GM12878 (cell line): ENCODE measurements around the gene UQCRQ. TPM values are rescaled to one million over a fixed set of nuclear protein-coding genes. Genes with fewer than 3 reads are reported as not detected.

Experiments used
- ATAC-seq: fragments of 200-7000 bp; cut with Tn5 transposase; 3 replicates; pipeline ENCODE4 v1.9.1; 2020; ENCODE audit warnings: mild to moderate bottlenecking, moderate library complexity
- BruUV-seq: library from RNA; stranded (reverse); fragments of 400-500 nt; replicated peaks from 2 replicates; lab custom pipeline; 2021; lab: Mats Ljungman, UMichigan
- CTCF ChIA-PET: fragments of 300-600 bp; sonication (Branson Sonifier 250); formaldehyde crosslinking; extraction: SDS; loops from one replicate; lab custom pipeline; 2021; ENCODE audit warnings: inconsistent platforms; lab: Yijun Ruan, JAX
- POLR2A ChIA-PET: fragments of 350-600 bp; formaldehyde crosslinking; extraction: SDS; loops from one replicate; lab custom pipeline; 2021; ENCODE audit warnings: inconsistent platforms; lab: Charles Lee
- RAD21 ChIA-PET: fragments of 300-600 bp; sonication (Branson Sonifier 250); formaldehyde crosslinking; loops from one replicate; lab custom pipeline; 2023; ENCODE audit warnings: antibody characterized with exemption; ENCODE audit not compliant: unreplicated experiment; lab: Charles Lee
- SMC1A ChIA-PET: fragments of 300-600 bp; sonication (Branson Sonifier 250); formaldehyde crosslinking; loops from one replicate; lab custom pipeline; 2023; ENCODE audit not compliant: unreplicated experiment, uncharacterized antibody; lab: Charles Lee
- DNase-seq: peaks from one replicate; pipeline ENCODE4 v3.0.0-alpha.2; 2011; ENCODE audit warnings: low read depth, low spot score
- FAIRE-seq: peaks from 3 replicates; lab custom pipeline; 2011; peaks lifted over from hg19 to GRCh38; lab: Jason Lieb, UNC
- H2AFZ ChIP-seq: 2 replicates; pipeline ENCODE4 v1.6.0; 2011; ENCODE audit warnings: low read depth, low read length, control low read depth; ENCODE audit not compliant: control insufficient read depth
- H3K27ac ChIP-seq: 2 replicates; pipeline ENCODE4 v1.5.1; 2011; ENCODE audit warnings: control low read depth; ENCODE audit not compliant: control insufficient read depth, insufficient read depth
- H3K27me3 ChIP-seq, 2 experiments: replicated peaks in 1 of 2; 2 replicates each; pipeline versions ENCODE4 v1.6.0 to v1.6.1; 2011; ENCODE audit warnings: low read length in 1 of 2; ENCODE audit not compliant: control insufficient read depth in 2 of 2, insufficient read depth in 2 of 2
- H3K36me3 ChIP-seq, 2 experiments: 2 replicates each; pipeline ENCODE4 v1.5.1; 2011; ENCODE audit warnings: low read length in 1 of 2; ENCODE audit not compliant: control insufficient read depth in 2 of 2, insufficient read depth in 2 of 2
- H3K4me1 ChIP-seq: 2 replicates; pipeline ENCODE4 v1.6.1; 2011; ENCODE audit warnings: mild to moderate bottlenecking, low read length, moderate library complexity, mixed read lengths; ENCODE audit not compliant: control insufficient read depth, insufficient read depth
- H3K4me2 ChIP-seq: 2 replicates; pipeline ENCODE4 v1.6.0; 2011; ENCODE audit warnings: control low read depth; ENCODE audit not compliant: control insufficient read depth, insufficient read depth
- H3K4me3 ChIP-seq: fragments of 200-600 bp; sonication (generic); 2 replicates; pipeline ENCODE4 v1.5.1; 2016
- H3K79me2 ChIP-seq: 2 replicates; pipeline ENCODE4 v1.6.0; 2011; ENCODE audit warnings: low read length; ENCODE audit not compliant: control insufficient read depth, insufficient read depth
- H3K9ac ChIP-seq: 2 replicates; pipeline ENCODE4 v1.8.0; 2011; ENCODE audit warnings: low read length, control low read depth, mixed read lengths; ENCODE audit not compliant: control insufficient read depth, insufficient read depth
- H3K9me3 ChIP-seq: replicated peaks from 3 replicates; pipeline ENCODE4 v1.5.1; 2011; ENCODE audit warnings: mild to moderate bottlenecking, low read length; ENCODE audit not compliant: control insufficient read depth, insufficient read depth
- H4K20me1 ChIP-seq: 2 replicates; pipeline ENCODE4 v1.6.0; 2011; ENCODE audit not compliant: control insufficient read depth, insufficient read depth
- CBFB ChIP-seq: IDR thresholded peaks from 2 replicates; pipeline ENCODE4 v1.6.1; 2016; ENCODE audit warnings: antibody characterized with exemption, low read depth
- HCFC1 ChIP-seq: fragments of 150-350 bp; IDR thresholded peaks from 2 replicates; pipeline ENCODE4 v1.6.1; 2014; ENCODE audit warnings: low read length
- HDGF ChIP-seq: fragments of 450-650 bp; IDR thresholded peaks from 2 replicates; pipeline ENCODE4 v1.6.1; 2016; ENCODE audit warnings: antibody characterized with exemption
- NFXL1 ChIP-seq: fragments of 450-650 bp; IDR thresholded peaks from 2 replicates; pipeline ENCODE4 v1.6.1; 2017; ENCODE audit warnings: antibody characterized with exemption, mild to moderate bottlenecking, borderline replicate concordance
- POLR2AphosphoS2 ChIP-seq: IDR thresholded peaks from 2 replicates; pipeline ENCODE4 v1.6.1; 2011; ENCODE audit warnings: low read depth, mild to moderate bottlenecking, low read length, improper control_type of control experiment, moderate library complexity
- SP1 ChIP-seq: IDR thresholded peaks from one replicate; pipeline ENCODE4 v1.6.1; 2011; ENCODE audit warnings: low read depth, low read length
- TARDBP ChIP-seq: IDR thresholded peaks from 2 replicates; pipeline ENCODE4 v1.6.1; 2016; ENCODE audit warnings: borderline replicate concordance
- TCF12 ChIP-seq: IDR thresholded peaks from 2 replicates; pipeline ENCODE4 v1.6.1; 2011; ENCODE audit warnings: low read depth, mild to moderate bottlenecking, low read length
- YBX1 ChIP-seq: fragments of 450-650 bp; IDR thresholded peaks from 2 replicates; pipeline ENCODE4 v1.6.1; 2016; ENCODE audit warnings: antibody characterized with exemption
- WGBS: methylation state at CpG from one replicate; pipeline ENCODE4 v1.1.6; 2016; ENCODE audit warnings: low lambda C conversion rate; ENCODE audit not compliant: insufficient replicate concordance, insufficient coverage; ENCODE audit errors: missing lambda C conversion rate; 5-methylcytosine and 5-hydroxymethylcytosine counted together
- in situ Hi-C: fragments of 300-500 bp; cut with MboI; formaldehyde crosslinking; loops from 9 replicates; pipeline ENCODE4 v1.14.3; 2018; ENCODE audit warnings: mixed read lengths
- intact Hi-C: fragments of 100-400 bp; cut with micrococcal nuclease; formaldehyde crosslinking; loops from one replicate; pipeline ENCODE4 v1.14.2; 2022; ENCODE audit not compliant: unreplicated experiment
- polyA plus RNA-seq, 11 experiments: library from polyadenylated mRNA; depleted of rRNA in 4 of 11; unstranded in 6 of 11; stranded (reverse) in 5 of 11; fragments of >200 nt; fragmentation: Nextera tagmentation in 4 of 11; fragmentation: Illumina TruSeq in 1 of 11; extraction: Ambion mirVana in 4 of 11; extraction: Trizol in 1 of 11; gene quantifications; 1 replicate in 1 of 11; 2 replicates in 10 of 11; pipeline versions ENCODE4 v1.2.1 to v1.2.3, GENCODE V29; 2011 to 2016; ENCODE audit warnings: inconsistent platforms in 2 of 11, missing spikeins in 2 of 11, low read depth in 1 of 11
- total RNA-seq, 4 experiments: library from RNA; depleted of rRNA in 3 of 4; stranded (reverse); fragments of >200 nt in 3 of 4; fragmentation: Illumina TruSeq in 1 of 4; extraction: Trizol in 1 of 4; gene quantifications; 2 replicates each; pipeline versions ENCODE4 v1.2.1 to v1.2.3, GENCODE V29; 2013 to 2021
- TF ChIP-seq, protein P1 (sequence below): fragments of 450-650 bp; IDR thresholded peaks from 2 replicates; pipeline ENCODE4 v1.6.1; 2017; ENCODE audit warnings: mild to moderate bottlenecking, moderate library complexity
- TF ChIP-seq, protein P2 (sequence below): IDR thresholded peaks from 2 replicates; pipeline ENCODE4 v1.6.1; 2011; ENCODE audit warnings: borderline replicate concordance, low read depth, mild to moderate bottlenecking, moderate library complexity, mixed read lengths, low read length; ENCODE audit not compliant: insufficient read depth; ENCODE audit errors: extremely low read length
- TF ChIP-seq, protein P3 (sequence below): IDR thresholded peaks from 2 replicates; pipeline ENCODE4 v1.6.1; 2012; ENCODE audit warnings: improper control_type of control experiment, low read depth, low read length; ENCODE audit not compliant: insufficient replicate concordance

Gene UQCRQ
- total and polyA plus RNA-seq, 10 of the 15 experiments (the other 5 are each of a cell fraction or from before 2014, with no cell fraction given), result 121 to 1,579 (median 408) TPM

DNA sequence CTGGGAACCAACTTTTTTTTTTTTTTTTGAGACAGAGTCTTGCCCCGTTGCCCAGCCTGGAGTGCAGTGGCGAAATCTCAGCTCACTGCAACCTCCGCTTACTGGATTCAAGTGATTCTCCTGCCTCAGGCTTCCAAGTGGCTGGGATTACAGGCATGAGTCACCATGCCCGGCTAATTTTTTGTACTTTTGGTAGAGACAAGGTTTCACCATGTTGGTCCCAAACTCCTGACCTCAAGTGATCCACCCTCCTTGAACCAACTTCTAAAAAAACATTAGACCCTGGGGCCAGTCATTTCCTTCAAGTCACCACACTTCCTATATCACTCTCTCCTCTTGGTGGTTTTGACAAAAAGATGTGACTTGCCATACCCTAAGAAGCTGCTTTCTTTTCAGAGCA is 25.1 kb upstream of the UQCRQ start (continued):
- TF ChIP-seq, protein P1, sequence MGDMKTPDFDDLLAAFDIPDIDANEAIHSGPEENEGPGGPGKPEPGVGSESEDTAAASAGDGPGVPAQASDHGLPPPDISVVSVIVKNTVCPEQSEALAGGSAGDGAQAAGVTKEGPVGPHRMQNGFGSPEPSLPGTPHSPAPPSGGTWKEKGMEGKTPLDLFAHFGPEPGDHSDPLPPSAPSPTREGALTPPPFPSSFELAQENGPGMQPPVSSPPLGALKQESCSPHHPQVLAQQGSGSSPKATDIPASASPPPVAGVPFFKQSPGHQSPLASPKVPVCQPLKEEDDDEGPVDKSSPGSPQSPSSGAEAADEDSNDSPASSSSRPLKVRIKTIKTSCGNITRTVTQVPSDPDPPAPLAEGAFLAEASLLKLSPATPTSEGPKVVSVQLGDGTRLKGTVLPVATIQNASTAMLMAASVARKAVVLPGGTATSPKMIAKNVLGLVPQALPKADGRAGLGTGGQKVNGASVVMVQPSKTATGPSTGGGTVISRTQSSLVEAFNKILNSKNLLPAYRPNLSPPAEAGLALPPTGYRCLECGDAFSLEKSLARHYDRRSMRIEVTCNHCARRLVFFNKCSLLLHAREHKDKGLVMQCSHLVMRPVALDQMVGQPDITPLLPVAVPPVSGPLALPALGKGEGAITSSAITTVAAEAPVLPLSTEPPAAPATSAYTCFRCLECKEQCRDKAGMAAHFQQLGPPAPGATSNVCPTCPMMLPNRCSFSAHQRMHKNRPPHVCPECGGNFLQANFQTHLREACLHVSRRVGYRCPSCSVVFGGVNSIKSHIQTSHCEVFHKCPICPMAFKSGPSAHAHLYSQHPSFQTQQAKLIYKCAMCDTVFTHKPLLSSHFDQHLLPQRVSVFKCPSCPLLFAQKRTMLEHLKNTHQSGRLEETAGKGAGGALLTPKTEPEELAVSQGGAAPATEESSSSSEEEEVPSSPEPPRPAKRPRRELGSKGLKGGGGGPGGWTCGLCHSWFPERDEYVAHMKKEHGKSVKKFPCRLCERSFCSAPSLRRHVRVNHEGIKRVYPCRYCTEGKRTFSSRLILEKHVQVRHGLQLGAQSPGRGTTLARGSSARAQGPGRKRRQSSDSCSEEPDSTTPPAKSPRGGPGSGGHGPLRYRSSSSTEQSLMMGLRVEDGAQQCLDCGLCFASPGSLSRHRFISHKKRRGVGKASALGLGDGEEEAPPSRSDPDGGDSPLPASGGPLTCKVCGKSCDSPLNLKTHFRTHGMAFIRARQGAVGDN, result no peak
- TF ChIP-seq, protein P2, sequence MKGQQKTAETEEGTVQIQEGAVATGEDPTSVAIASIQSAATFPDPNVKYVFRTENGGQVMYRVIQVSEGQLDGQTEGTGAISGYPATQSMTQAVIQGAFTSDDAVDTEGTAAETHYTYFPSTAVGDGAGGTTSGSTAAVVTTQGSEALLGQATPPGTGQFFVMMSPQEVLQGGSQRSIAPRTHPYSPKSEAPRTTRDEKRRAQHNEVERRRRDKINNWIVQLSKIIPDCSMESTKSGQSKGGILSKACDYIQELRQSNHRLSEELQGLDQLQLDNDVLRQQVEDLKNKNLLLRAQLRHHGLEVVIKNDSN, result no peak

DNA sequence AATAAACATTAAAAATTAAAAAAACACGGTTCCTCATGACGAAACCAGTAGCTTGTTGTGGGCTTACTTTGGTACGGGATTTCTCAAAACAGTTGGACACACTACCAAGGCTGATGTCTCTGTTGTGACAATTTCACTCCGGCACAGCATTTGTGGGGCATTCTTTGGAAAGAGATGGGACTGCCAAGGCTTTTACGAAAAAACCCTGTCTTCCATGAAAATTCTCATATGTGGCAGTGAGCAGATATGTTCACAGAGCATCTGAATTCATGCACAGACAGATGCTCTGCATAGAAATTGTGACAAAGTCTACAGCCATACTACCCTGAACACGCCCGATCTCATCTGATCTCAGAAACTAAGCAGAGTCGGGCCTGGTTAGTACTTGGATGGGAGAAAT is 18.2 kb upstream of the UQCRQ start:
- Histone ChIP-seq H3K4me3 (no peak overlapping the region), H3K27ac (no peak overlapping the region), H3K4me1 (no peaks in the 10 kb centered on the region), H3K9me3 (no peaks in the 10 kb centered on the region), H3K36me3 (no peaks in the 10 kb centered on the region), H3K9ac (no peak overlapping the region), H3K79me2 (no peaks in the 10 kb centered on the region), H4K20me1 (no peaks in the 10 kb centered on the region), H3K4me2 (no peak overlapping the region), H2AFZ (no peak overlapping the region), H3K27me3 (no peaks in the 10 kb centered on the region)
- DNase-seq (no peak), FAIRE-seq (no peak), ATAC-seq (no peak)
- BruUV-seq, result no TSS peak
- intact Hi-C loops (no loop called here), in situ Hi-C loops (no loop called here)
- ChIA-PET POLR2A (no interaction called here), CTCF (interaction anchor here (0.6 to 1.3 kb wide), 5 partner anchors 10 to 28 kb away, joined by 3 to 4 read pairs (median 3); no protein-coding TSS in a partner anchor), SMC1A (interaction anchor here (0.8 to 1.9 kb wide), 4 partner anchors 10 to 18 kb away, joined by 3 to 5 read pairs (median 4); partner anchors contain the start of genes GDF9 and UQCRQ), RAD21 (interaction anchor here (0.6 kb wide), 1 partner anchor 407 kb away, joined by 3 read pairs; no protein-coding TSS in a partner anchor)
- WGBS, result 80% methylated on average over 8 of the region's 8 CpGs
- no peak for TF ChIP-seq NFXL1
- TF ChIP-seq YBX1, result no peak
- no peak for TF ChIP-seq TARDBP
- TF ChIP-seq POLR2AphosphoS2, result no peak
- no peak for TF ChIP-seq HDGF
- no peak for TF ChIP-seq TCF12
- no peak for TF ChIP-seq SP1
- TF ChIP-seq CBFB, result no peak
- TF ChIP-seq, protein P3, sequence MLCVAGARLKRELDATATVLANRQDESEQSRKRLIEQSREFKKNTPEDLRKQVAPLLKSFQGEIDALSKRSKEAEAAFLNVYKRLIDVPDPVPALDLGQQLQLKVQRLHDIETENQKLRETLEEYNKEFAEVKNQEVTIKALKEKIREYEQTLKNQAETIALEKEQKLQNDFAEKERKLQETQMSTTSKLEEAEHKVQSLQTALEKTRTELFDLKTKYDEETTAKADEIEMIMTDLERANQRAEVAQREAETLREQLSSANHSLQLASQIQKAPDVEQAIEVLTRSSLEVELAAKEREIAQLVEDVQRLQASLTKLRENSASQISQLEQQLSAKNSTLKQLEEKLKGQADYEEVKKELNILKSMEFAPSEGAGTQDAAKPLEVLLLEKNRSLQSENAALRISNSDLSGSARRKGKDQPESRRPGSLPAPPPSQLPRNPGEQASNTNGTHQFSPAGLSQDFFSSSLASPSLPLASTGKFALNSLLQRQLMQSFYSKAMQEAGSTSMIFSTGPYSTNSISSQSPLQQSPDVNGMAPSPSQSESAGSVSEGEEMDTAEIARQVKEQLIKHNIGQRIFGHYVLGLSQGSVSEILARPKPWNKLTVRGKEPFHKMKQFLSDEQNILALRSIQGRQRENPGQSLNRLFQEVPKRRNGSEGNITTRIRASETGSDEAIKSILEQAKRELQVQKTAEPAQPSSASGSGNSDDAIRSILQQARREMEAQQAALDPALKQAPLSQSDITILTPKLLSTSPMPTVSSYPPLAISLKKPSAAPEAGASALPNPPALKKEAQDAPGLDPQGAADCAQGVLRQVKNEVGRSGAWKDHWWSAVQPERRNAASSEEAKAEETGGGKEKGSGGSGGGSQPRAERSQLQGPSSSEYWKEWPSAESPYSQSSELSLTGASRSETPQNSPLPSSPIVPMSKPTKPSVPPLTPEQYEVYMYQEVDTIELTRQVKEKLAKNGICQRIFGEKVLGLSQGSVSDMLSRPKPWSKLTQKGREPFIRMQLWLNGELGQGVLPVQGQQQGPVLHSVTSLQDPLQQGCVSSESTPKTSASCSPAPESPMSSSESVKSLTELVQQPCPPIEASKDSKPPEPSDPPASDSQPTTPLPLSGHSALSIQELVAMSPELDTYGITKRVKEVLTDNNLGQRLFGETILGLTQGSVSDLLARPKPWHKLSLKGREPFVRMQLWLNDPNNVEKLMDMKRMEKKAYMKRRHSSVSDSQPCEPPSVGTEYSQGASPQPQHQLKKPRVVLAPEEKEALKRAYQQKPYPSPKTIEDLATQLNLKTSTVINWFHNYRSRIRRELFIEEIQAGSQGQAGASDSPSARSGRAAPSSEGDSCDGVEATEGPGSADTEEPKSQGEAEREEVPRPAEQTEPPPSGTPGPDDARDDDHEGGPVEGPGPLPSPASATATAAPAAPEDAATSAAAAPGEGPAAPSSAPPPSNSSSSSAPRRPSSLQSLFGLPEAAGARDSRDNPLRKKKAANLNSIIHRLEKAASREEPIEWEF, result no peak
- no peak for TF ChIP-seq HCFC1
